HL-60/S4 treated with phorbol 12-myristate 13-acetate at 8.2 ng/mL for 4 days and 3 days (cell line): ENCODE measurements around the gene DACT1.
"Not testable (repeated sequence)": the region's sequence is repeated elsewhere in the genome, so short reads cannot be mapped to it uniquely, and the experiment has no call there.

Source experiments
- in situ Hi-C: fragments of 300-500 bp; cut with MboI; formaldehyde crosslinking; loops from 2 replicates; pipeline ENCODE4 v1.15.0; 2022; ENCODE audit warnings: low sequenced_read_pairs

The DACT1 gene, protein sequence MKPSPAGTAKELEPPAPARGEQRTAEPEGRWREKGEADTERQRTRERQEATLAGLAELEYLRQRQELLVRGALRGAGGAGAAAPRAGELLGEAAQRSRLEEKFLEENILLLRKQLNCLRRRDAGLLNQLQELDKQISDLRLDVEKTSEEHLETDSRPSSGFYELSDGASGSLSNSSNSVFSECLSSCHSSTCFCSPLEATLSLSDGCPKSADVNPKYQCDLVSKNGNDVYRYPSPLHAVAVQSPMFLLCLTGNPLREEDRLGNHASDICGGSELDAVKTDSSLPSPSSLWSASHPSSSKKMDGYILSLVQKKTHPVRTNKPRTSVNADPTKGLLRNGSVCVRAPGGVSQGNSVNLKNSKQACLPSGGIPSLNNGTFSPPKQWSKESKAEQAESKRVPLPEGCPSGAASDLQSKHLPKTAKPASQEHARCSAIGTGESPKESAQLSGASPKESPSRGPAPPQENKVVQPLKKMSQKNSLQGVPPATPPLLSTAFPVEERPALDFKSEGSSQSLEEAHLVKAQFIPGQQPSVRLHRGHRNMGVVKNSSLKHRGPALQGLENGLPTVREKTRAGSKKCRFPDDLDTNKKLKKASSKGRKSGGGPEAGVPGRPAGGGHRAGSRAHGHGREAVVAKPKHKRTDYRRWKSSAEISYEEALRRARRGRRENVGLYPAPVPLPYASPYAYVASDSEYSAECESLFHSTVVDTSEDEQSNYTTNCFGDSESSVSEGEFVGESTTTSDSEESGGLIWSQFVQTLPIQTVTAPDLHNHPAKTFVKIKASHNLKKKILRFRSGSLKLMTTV

DNA sequence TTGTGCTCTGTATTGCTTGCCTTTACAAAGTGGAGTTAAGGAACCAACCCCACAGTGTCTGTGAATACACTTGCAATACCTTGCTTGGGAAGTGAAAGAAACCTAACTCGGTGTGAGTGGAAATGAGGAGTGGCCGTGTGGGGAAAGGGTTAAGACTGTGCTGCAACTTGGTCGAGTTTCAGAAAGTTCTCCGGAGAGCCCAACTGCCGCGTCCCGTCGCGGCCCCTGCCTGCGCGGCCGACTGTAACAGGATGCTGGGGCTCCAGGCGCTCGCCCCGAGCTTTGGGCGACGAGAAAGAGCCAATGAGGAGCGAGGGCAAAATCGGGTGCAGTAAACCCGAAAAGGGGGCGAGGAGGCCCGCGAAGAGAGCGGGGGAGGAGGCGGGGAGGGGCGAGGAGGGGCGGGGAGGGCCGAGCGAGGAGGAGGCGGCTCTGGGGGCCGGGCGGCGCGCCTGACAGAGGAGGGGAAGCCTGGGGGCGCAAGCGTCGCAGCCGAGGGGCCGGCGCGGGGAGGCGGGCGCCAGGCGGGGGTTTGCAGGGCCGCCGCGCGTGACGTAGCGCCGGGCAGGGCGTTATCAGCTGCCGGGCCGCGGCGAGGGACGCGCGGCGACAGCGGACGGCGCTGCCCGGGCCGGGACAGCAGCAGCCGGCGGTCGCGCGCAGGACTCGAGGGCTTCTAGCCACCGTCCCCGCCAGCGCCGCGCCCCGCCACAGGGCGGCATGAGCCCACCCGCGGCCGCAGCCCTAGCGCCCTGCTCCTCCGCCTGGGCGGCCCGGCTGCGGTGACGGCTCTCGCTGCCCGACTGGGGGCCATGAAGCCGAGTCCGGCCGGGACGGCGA is at the start of gene DACT1:
DACT1 (plus strand) TSS at position 572 of the 840 bp plus-strand sequence; CDS start at position 813, 241 bp downstream.
- in situ Hi-C loops: no loop called here

DNA sequence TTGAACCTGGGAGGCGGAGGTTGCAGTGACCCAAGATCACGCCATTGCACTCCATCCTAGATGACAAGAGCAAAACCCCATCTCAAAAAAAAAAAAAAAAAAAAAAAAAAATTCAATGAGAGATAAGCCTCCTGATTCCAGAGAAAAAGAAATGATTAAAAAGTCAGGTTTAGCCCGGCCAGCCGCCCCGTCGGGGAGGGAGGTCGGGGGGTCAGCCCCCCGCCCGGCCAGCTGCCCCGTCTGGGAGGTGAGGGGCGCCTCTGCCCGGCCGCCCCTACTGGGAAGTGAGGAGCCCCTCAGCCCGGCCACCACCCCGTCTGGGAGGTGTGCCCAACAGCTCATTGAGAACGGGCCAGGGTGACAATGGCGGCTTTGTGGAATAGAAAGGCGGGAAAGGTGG is 49.4 kb upstream of the DACT1 start:
- in situ Hi-C loops: not testable (repeated sequence)

DNA sequence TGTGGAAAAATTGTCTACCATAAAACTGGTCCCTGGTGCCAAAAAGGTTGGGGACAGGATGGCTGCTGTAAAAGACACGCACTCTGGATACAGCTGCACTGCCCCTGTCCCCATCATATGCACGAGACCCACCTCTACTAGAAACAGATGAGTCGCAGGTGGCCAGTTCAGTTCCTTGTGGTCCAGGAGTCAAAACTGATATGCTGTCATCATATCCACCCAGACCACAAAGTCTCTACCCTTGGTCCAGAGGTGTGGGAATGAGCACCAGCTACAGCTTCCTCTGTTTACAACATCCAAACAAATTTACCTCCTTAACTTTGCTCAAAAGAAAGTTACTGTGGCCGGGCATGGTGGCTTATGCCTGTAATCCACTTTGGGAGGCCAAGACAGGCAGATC is 43.8 kb upstream of the DACT1 start:
- in situ Hi-C loops: no loop called here

DNA sequence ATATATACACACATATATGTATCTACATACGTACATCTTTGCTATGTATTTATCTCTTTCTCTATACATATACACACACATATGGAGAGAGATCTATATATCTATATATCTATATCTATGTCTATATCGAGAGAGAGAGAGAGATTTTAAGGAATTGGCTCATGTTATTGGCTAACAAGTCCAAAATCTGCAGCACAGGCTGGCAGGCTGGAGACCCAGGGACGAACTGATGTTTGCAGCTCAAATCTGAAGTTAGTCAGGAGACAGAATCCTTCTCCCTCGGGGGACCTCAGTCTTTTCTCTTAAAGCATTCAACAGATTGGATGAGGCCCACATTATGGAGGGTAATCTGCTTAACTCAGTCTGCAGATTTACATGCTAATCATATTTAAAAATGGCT is 40.7 kb upstream of the DACT1 start:
- in situ Hi-C loops: no loop called here

DNA sequence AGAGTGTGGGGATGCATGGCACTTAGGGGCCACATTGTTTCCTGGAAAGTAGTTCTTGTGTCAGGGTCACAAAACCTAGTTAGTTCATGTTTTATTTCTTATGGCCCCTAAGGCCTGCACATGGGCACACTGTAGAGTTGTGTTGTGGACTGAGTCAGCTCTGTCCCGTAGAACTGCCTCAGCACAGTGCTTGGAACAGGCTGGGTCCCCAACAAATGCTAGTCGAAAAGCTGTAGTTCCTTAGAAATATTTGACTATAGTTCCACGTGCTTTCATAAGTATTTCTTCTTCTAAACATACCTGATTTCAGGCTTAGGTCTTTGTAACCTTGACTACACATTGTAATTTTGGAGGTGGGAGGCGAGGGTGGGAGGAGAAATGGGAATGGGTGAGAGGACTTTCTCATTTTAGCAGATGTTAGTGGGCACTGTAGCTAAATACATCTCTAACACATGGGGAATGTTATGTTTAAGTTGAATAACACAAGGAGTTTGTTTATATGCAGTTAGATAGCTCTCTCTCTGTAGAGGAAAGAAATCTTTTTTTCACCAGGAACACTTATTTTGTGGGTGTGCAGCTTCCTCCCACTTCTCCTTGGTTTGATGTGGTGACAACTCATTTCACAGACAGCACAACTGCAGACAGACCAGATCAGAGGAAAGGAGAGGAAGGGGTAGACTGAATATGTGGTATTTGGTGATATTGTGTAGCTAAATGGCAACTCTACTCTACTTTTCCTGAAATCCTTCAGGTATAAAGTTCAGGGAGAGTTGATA is 39.5 kb upstream of the DACT1 start:
- in situ Hi-C loops: no loop called here

DNA sequence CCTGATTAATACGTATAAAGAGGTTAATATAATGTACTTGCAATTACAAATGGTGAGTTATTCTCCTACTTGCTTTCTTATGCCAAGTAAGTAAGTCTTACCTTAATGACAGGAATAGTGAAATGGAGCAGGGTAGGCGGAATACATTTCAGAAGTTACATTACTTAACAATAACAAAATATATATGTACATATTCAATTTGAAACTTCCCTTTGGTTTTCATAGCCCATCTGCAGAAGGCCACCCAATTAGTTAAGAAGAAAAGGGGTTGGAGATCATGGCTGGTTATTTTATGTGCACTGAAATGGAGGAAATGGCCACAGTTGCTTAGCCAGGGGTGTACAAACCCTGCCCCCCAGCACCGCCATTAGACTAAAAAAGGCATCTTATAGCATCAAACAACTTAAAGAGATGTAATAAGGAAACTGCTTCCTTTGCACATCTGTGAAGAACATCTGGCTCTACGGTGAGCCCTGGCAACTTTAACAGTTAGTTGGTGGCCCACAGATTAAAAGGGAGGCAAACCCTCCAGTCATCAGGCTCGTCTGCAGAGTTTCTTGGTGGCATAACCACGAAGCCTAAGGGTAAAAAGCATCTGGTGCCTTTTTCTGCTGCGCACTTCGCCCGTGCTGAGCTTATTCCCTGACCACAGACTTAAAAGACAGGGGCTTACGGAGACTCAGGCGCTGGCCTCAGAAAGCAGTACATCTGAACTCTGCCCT is 38.8 kb upstream of the DACT1 start:
- in situ Hi-C loops: no loop called here

DNA sequence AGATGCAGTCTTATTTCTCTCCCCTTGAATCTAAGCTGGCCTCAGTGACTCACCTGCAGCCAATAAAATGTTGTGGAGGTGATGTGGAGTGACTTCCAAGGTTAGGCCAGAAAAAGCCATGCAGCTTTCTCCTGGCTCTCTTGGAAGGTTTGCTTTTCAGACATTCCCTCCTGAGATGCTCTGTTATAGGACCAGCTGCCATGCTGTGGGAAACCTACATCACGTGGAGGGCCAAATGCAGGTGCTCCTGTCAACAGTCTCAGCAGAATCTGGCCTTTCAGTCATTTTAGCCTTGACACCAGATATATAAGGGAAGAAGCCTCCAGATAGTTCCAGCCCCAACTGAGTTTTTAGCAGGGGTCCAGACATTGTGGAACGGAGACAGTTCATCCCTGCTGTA is 38.1 kb upstream of the DACT1 start:
- in situ Hi-C loops: no loop called here

DNA sequence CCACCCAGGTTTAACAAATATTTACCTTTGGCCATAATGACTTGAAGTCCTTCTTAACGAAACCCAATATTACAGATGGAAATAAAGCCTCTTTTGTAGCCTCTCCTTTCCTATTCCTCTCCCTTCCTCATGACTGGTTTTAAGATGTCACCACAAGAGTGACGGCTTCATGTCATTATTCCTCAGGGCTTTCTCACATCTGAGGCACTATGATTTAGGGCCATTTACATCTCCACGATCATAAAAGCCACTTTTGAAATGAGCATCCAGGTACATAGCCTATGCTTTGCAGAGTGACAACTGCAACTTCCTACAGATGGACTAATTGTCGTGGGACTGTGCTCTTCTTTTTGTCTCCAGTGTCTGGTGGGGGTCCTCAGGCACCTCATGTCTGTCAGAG is 32.3 kb upstream of the DACT1 start:
- in situ Hi-C loops: no loop called here

DNA sequence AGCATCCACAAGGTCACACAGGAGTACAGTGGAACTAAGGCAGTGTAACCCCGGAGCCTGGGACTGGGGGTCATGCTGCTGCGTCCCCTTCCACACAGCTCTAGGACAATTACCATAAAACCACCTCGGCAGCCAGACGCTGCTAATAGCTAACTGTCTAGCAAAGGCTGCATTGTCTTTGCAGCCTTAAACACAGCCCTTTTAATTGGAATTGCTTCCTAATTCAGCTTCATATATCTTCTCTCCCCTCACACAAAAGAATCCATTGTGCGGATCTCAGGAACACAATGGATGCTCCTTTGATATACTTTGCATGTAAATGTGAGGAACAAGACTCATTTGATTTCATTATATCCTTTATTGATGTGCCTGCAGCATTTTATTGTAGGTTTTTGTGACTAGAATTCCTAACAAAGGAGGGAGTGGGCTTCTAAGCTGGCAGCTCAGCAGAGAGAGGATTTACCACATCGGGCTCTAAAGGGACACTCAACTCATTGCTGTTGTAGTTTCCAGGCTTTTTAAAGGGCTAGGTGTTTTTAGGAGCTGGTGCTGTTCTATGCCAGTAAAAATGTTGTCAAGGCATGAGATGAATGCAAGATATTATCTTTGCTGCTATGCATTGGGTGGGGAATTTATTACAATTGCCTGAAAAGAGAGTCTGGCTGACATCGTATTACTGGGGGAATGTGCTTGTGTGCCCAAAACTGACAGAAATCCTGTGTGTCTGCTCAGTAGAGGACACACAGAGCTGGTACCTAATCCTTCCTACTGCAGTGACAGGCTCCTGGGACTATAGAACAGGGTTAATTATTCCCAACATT is 30.4 kb upstream of the DACT1 start:
- in situ Hi-C loops: no loop called here

DNA sequence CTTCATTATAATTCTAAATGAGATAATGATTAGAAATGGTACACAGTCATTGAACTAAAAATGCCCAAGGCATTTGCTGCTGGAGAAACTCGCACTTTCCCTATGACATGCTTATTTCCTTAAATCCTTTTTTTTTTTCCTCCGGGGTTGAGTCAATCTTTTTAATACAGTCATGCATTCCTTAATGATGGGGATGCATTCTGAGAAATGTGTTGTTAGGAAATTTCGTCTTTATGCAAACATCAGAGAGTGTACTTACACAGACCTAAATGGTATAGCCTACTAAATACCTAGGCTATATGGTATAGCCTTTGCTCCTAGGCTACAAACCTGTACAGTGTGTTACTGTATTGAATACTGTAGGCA is 29.8 kb upstream of the DACT1 start:
- in situ Hi-C loops: no loop called here

DNA sequence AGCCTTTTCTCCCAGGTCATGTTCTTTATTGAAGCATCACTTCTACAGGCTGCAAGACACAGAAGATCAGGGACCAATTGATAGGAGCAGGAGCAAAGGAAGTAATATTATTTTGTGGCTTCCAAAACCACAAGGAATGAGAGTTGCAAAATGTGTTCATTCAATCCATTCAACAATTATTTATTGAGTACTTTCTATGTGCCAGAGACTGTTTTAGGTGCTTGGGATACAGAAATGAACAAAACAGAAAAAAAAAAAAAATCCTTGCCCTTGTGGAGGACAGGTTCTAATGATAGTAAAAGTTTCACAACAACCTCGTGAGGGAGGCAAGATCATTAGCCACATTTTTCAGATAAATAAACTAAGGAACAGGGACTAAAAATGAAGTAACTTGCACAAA is 20.1 kb upstream of the DACT1 start:
- in situ Hi-C loops: no loop called here

DNA sequence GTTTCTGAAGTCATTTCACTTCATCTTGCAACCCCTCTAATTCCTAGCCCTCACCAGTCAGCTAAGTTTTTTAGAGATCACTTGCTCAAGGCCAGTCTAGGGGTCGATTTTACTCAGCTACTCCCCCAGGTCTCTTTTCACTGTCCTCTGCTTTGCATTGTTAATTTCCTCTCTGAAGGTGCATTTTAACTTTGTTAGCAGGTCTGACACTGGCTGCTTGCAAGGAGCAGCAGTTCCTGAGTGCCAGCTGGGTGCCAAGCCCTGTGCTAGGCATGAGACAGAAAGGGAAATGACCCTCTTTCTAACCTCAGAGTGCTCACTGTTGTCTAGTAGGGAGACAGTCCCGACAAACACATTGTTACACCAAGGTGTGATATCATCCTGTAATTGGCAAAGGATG is 17.8 kb upstream of the DACT1 start:
- in situ Hi-C loops: no loop called here

DNA sequence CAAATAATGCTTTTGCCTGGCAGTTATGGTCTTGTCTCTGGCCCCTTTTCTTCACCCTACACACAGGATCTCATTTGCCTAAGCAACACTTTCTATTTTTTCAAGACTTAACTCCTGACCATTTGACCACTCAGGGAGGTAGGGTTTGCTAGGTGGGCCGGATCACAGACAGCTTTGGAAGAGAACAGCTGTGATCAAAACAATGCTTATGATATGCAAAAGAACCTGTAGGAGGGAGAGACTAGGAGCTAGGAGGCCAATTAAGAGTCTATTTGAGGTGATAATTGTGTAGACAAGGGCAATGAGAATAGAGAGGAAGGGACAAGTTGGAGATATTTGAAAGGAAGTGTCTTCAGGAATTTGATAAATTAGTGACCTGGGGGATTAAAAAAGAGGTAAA is 12.3 kb upstream of the DACT1 start:
- in situ Hi-C loops: no loop called here

DNA sequence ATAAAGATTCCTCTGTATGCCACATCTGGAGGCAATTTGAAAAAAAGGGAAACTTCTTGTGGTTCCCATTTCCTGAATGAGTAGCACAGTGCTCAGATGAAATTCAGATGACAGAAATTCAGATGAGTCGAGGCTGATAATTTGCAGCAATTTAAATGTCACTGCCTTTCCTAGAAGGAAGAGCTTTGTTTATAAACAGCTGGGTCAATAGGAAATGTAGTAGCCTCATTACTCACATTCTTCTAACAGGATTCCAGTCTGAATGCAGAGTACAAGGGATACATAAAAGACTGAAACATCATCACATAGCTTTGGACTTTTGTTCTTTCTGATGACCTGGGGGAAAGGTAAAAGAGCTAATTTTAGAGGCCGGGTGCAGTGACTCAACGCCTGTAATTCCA is 11.3 kb upstream of the DACT1 start:
- in situ Hi-C loops: no loop called here

DNA sequence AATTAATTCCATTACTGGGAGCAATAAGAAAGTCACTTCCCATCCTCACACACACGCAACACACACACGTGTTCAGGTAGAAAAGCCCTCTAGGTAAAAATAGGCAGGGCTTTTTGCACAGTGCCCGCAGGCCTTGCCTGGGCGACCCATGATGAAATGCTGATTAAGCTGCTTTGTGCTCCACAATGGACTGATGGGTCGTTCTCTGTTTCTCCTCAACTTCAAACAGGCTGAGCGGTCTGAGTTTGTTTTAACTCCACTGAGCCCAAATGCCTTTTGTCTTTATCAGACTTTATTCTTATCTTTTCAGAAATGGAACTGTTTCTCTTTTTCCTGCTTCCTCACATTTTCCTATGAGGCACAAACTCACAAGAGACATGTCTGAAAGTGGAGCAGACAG is 9.4 kb upstream of the DACT1 start:
- in situ Hi-C loops: no loop called here

DNA sequence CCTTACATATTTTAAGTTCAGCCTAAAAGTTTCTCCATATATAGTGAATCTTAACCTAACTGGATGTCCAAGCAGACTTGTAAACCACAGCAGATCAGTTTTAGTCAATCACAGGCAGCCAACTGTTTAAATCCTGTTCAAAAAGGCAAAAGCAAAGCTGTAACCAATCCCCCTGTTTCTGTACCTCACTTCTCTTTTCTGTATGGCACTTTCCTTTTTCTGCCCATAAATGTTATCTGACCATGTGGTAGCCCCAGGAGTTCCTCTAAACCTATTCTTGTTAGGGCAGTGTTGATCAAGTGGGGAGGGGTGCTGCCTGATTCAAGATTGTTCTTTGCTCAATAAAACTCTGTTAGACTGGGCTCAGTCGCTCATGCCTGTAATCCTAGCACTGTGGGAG is 8.5 kb upstream of the DACT1 start:
- in situ Hi-C loops: no loop called here

DNA sequence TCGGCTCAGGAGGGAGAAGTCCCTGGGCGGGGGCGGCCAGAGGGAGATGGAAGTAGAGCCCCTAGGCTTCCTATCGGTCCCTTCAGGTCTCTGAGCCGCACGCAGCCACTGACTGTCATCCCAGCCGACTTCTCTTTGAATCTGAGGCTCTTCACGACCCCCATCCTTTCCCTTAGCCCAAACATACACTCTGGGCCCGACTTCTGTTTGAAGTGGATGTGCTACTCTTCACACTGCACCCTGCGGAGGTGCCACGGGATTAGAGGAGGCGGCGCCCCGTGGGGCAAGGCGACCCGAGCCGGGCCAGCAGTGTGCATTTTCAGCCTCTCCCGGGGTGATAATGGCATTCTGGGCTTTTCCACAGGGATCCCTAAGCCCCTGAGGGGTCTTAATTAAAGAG is 6.0 kb upstream of the DACT1 start:
- in situ Hi-C loops: no loop called here

DNA sequence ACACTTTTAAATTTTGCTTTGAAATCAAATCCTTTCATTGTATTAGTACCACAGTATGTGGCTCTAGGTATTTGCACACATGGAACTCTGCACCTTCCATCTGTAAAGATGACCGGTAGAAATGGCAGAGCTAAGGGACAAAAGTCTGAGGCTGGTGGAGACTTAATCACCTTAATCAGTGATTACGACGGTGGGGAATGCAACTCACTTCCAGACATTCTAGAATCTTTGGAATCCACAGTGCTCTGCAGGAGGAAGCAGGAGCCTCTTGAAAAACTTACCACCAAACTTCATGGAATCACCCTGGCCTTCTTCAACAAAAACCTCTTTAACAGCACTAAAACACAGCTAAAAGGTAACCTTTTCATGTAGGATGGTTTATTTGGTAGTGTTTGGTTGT is 3.9 kb upstream of the DACT1 start:
- in situ Hi-C loops: no loop called here

DNA sequence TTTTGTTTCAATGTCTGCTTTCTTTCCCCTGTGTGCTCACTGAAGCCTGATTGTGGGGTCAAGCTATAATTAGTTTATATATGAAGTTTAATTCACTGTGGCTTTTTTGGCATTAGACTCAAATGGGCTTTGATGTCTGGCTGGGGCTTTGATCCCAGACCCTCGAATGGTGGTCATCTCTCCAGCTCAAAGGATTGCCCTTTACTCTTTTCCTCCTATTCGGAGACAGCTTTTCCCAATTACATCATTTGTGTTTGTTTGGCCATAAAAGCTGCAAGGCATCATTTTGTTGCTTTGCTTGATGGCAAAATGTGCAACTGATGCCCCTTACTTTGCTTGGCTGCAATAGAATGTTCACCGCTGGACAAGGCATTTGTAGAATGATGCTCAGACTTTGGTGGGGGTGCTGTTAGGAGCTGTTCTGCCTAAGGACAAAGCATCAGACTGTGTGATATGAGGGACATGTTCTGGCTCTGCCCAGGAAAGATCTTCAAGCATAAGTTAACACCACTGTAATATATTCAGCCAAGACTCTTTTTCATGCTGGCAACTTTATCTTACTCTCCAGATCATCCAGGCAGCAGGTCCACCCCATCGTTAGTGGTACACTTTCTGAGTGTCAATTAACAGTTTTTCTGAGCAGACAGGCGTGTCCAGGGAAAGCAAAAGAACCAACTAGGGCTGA is 3.2 kb upstream of the DACT1 start:
- in situ Hi-C loops: no loop called here
